GM08714 (cell line): ENCODE measurements around the gene ANKRD9.
"Not testable (repeated sequence)": the region's sequence is repeated elsewhere in the genome, so short reads cannot be mapped to it uniquely, and the experiment has no call there.

ENCODE experiments used
- H3K4me3 ChIP-seq: fragments of 200-500 bp; sonication (Bioruptor generic); 2 replicates; pipeline ENCODE4 v1.5.1; 2014; ENCODE audit warnings: mild to moderate bottlenecking, low read length, inconsistent platforms
- ZNF274 ChIP-seq: IDR thresholded peaks from 2 replicates; pipeline ENCODE4 v1.6.1; 2012; ENCODE audit warnings: mild to moderate bottlenecking, low read depth, low read length

ANKRD9 gene

DNA sequence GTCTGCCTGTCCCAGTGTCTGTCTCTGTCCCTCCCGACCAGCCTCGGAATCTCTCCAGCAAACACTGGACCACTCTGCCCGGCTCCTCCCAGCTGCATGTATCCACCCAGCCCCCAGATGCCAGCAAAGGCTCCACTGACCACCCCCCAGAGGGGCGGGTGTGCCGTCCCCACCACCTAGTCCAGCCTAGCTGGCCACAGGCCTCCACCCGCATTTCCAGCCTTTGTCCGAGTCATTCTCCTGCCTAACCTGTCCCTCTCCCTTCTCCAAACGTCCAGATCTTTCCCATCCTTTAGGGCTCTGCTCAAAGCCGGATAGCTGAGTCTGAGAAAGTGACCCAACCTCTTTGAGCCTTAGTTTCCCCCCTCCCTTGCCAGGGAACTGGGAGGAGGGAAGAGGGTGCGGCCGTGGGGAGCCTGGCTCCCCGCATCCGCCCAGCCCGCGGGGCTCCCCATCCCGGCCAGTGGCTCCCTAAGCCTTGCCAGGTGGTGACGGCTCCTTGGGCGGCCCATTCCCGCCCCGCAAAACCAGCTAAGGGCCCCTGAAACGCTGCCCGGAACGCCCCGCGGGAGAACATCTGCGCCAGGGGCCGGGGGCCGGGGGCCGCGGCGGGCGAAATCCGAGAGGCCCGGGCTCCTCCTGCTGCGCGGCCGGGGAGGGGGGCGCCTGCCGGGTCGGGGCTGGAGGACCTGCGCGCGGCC is 34.6 kb upstream of the ANKRD9 start:
- no peak overlapping the region for H3K4me3 ChIP-seq
- no peak for TF ChIP-seq ZNF274

DNA sequence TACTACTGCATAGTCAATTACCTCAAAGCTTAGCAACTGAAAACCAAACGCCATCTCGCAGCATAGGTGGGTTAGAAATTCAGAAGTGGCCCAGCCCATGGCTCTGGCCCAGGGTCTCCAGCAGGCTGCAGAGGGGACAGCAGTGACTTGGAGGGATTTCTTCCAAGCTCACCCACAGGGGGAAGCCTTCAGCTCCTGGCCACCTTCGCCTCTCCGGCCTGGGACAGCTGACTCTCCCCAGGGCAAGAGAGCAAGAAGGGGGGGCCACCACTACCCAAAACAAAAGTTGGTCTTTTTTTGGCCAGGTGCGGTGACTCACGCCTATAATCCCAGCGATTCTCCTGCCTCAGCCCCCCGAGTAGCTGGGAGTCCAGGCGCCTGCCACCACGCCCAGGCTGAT is 32.2 kb upstream of the ANKRD9 start:
- no peak overlapping the region for H3K4me3 ChIP-seq
- no peak for TF ChIP-seq ZNF274

GRCh38 chr14:102541029-102541491 is 31.5 kb upstream of the ANKRD9 start:
- not testable (repeated sequence) for H3K4me3 ChIP-seq

DNA sequence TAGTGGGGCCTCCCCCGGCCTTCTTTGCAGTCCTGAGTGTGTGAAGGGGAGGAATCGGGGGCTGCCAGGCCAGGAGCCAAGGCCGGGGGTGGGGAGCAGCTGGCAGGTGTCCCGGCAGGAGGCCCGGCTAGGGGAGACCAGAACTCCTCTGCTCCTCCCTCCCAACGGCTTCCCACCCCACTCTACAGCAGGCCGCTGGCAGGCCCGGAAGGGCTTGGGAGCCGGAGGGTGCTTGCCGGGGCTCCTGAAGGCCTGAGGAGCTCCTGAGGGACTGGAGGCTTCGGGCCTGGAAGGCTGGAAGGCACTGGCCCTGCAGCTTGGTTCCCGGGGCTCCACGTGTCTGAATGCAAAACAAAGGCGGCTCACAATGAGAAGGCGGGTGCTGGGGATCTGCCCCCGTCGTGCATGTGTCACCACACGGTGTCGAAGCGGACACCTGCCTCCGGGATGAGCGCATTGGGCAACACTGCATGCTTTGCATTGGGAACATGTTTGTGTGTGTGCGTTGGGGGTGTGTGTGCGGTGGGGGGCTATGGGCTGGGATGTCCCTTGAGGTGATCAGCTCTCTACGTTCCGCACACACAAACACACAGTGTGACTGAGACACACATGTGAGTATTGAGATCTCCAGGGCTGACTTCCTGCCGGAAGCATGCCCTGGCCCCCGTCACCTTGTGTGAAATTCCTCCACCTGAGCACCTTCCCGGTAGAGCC is 30.9 kb upstream of the ANKRD9 start:
- no peak overlapping the region for H3K4me3 ChIP-seq
- no peak for TF ChIP-seq ZNF274

- no peak for TF ChIP-seq ZNF274
- no peak overlapping the region for H3K4me3 ChIP-seq
Measured at GRCh38 chr14:102539544-102540314, 30.2 kb upstream of the ANKRD9 start.

DNA sequence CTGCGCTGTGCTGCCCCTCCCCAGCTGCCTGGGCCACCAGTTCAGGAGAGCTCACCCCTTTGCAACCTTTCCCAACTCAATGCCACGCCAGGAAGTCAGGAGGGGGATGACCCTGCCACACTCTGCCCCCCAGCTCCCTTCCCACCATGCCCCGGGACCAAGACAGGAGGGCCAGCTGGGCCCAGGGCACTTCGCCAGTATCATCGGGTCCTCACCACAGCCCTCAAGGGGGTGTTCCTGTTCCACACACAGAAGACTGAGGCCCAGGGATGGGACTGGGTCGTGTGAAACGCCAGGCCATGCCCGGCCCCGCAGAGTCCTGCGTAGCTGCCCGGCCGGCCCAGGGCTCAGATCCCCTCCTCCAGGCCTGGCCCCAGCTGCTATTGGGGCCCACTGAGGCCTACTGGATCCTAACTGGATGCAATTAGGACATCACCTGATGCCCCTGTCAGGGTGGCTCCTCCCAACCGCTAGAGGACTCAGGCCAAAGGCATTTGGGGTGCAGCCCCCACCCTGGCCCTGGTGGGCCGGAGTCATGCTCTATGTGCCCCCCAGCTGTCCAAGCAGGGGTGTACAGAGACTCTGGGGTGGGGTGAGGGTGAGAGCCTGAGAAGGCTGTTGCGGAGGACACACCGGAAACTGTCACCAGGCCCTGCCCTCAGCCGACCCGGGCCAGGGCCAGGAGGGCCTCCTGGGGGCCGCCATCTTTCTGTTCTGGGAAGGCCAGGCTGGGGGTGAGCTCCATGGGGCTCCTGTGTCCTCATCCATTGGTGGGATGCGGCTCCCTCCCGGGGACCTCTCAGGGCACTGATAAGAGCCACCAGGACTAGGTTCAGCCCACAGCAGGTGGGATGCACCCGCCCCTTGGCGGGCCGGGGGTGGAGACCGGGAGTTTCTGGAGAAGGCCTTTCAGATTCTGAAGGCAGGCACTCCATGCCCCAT is 29.3 kb upstream of the ANKRD9 start:
- no peak overlapping the region for H3K4me3 ChIP-seq
- no peak for TF ChIP-seq ZNF274

DNA sequence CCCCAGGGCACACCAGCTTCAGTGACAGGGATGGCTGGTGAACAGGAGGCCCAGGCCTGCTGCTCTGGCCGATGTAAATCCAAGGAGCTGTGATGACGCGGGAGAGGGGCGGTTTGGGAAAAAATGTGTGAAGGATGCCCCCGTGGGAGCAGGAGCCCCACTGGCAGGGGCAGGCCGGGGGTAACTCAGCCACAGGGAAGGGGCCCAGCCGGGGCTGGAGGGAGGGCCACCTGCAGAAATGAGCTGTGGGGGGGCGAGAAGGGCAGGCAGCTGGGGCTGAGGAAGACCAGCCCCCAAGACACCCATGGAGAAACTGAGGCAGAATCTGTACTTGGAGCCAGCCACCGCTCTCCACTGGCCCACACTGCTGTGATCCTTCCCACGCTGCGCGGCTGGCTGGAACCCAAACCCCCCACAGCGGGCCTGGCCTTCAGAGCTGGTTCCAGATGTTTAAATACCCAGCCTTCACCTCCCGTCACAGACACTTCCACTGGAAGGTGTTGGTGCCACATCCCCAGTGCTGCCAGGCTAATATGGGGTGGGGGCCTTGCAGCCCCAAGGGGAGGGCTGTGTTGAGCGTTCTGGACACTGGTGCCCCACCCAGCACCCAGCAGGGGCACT is 28.5 kb upstream of the ANKRD9 start:
- no peak for TF ChIP-seq ZNF274
- no peak overlapping the region for H3K4me3 ChIP-seq

GRCh38 chr14:102532204-102532658 is 22.7 kb upstream of the ANKRD9 start:
- no peak for TF ChIP-seq ZNF274
- H3K4me3 ChIP-seq, result no peak overlapping the region

DNA sequence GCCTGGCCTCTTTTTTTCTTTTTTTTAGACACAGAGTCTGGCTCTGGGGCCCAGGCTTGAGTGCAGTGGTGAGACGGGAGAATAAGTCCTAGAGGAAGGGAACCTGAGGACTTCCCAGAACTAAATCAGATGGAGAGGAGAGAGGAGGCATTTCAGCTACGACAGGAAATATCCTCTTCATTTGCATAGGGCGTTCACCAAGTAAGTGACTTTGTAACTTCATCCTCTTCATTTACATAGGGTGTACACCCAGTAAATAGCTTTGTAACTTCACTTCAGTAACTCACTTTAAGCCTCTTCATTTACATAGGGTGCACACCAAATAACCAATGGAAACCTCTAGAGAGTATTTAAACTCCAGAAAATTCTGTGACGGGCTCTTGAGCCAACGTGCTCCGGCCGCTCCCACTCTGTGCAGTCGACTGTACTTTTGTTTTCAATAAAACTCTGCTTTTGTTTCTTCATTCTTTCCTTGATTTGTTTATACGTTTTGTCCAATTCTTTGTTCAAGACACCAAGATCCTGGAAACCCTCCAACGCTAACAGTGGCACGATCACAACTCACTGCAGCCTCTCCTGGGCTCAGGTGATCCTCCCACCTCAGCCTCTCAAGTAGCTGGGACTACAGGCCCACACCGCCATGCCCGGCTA is 21.4 kb upstream of the ANKRD9 start:
- no peak for TF ChIP-seq ZNF274
- no peak overlapping the region for H3K4me3 ChIP-seq

- TF ChIP-seq ZNF274, result no peak
- no peak overlapping the region for H3K4me3 ChIP-seq
Measured at GRCh38 chr14:102528431-102529170, 19.0 kb upstream of the ANKRD9 start.

- TF ChIP-seq ZNF274, result no peak
- no peak overlapping the region; the same call in 1 of the 2 replicates for H3K4me3 ChIP-seq
Measured at GRCh38 chr14:102525929-102526497, 16.4 kb upstream of the ANKRD9 start.
